Measurements from ENCODE around the gene RAPGEF1. TPM values are rescaled to one million over a fixed set of nuclear protein-coding genes. Genes with fewer than 3 reads are reported as not detected.

RAPGEF1 gene
- total and polyA plus RNA-seq, 9 donors = 17.0 to 64.4 (median 36.4) TPM

DNA sequence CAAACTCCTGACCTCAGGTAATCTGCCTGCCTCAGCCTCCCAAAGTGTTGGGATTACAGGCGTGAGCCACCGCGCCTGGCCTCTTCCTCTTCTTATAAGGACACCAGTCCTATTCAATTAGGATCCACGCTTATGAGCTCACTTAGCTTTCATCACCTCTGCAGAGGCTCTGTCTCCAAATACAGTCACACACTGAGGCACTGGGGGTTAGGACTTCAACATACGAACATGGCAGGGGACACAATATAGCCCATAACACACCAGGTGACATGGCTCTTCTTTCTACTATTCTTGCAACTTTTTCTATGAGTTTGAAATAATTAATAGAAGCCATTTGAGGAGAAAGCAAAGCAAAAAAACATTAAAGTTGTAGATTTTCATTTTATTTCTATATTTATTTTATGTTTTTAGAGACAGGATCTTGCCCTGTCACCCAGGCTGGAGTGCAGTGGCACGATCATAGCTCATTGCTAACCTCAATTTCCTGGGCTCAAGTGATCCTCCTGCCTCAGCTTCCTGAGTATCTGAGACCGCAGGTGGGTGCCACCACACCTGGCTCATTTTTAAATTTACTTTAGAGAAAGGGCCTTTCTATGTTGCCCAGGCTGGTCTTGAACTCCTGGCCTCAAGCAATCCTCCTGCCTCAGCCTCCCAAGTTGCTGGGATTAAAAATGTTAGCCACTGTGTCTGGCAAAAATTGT is 200.5 kb downstream of the RAPGEF1 start:
- Histone ChIP-seq H3K9me3 (peaks cover 3 to 5% of the 10 kb centered on the region in 2 donors), H3K36me3 (no peaks in the 10 kb centered on the region), H3K4me3 (no peak overlapping the region), H3K27me3 (no peaks in the 10 kb centered on the region), H3K4me1 (ENCODE audit: insufficient read depth) (no peaks in the 10 kb centered on the region), H3K27ac (no peak overlapping the region)
- TF ChIP-seq, protein P1, sequence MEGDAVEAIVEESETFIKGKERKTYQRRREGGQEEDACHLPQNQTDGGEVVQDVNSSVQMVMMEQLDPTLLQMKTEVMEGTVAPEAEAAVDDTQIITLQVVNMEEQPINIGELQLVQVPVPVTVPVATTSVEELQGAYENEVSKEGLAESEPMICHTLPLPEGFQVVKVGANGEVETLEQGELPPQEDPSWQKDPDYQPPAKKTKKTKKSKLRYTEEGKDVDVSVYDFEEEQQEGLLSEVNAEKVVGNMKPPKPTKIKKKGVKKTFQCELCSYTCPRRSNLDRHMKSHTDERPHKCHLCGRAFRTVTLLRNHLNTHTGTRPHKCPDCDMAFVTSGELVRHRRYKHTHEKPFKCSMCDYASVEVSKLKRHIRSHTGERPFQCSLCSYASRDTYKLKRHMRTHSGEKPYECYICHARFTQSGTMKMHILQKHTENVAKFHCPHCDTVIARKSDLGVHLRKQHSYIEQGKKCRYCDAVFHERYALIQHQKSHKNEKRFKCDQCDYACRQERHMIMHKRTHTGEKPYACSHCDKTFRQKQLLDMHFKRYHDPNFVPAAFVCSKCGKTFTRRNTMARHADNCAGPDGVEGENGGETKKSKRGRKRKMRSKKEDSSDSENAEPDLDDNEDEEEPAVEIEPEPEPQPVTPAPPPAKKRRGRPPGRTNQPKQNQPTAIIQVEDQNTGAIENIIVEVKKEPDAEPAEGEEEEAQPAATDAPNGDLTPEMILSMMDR (IDR thresholded peaks at IDR 0.05) = no peak
- no peak for TF ChIP-seq POLR2A (IDR thresholded peaks at IDR 0.05)
- TF ChIP-seq EP300 (IDR thresholded peaks at IDR 0.05) = no peak
- intact Hi-C loops (cut with DNase I) = loop anchor here in 1 of 4 donors (10.0 kb wide), 1 partner anchor 195 kb away; no protein-coding TSS in a partner anchor
- 87 to 93% (median 90%) methylated on average over 7 of the region's 7 CpGs for WGBS, 3 donors
- DNase-seq = no peak

DNA sequence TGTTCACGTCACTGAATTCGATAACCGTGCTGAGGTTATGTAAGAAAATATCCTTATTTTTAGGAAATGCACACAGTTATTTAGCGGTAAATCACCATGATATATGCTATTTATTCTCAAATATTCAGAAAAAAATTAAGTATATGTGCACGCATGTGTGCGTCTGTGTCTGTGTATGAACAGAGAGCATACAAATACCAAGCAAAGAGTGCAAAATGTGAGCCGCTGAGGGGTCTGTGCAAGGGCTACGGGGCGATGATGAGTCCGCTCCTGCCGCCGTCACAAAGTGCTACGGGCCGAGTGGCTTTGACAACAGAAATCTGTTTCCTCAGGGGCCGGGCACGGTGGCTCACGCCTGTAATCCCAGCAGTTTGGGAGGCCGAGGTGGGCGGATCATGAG is 201.9 kb downstream of the RAPGEF1 start:
- no peaks in the 10 kb centered on the region for H3K36me3 ChIP-seq
- intact Hi-C loops (cut with DNase I) = loop anchor here in 1 of 4 donors (10.0 kb wide), 1 partner anchor 197 kb away; no protein-coding TSS in a partner anchor

DNA sequence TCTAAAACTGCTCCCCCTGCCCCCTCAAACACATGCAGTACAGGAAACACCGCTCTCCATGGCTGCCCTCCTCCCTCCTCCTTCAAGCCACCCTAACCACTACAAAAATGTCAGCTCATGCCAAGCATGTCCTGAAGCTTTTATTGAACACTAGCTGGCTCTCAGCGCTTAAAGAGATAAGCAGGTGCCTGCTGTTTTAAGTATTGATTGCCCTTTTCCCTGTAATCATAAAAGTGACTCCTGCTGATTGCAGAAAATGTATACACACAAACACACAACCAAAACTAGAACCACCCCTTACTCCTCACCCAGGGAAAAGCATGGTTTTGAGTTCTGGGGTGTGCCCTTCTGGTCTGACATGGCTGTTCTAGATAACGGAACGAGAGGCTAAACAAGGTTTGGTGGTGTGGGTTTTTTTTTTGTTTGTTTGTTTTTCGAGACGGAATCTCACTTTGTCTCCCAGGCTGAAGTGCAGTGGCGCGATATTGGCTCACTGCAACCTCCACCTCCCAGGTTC is 205.1 kb downstream of the RAPGEF1 start:
- 53 to 60% (median 58%) methylated on average over 8 of the region's 8 CpGs for WGBS, 3 donors
- TF ChIP-seq, protein P1 (IDR thresholded peaks at IDR 0.05) = no peak
- TF ChIP-seq POLR2A (IDR thresholded peaks at IDR 0.05) (no peak), EP300 (IDR thresholded peaks at IDR 0.05) (no peak)
- Histone ChIP-seq H3K36me3 (no peaks in the 10 kb centered on the region), H3K27ac (no peak overlapping the region), H3K27me3 (no peaks in the 10 kb centered on the region), H3K4me3 (no peak overlapping the region), H3K4me1 (ENCODE audit: insufficient read depth) (peaks cover 7% of the 10 kb centered on the region), H3K9me3 (no peaks in the 10 kb centered on the region)
- intact Hi-C loops (cut with DNase I) = loop anchor here in 1 of 4 donors (10.0 kb wide), 1 partner anchor 200 kb away; no protein-coding TSS in a partner anchor
- DNase-seq = no peak

More for the DNA sequence above, 201.9 kb downstream of the RAPGEF1 start:
- no peak overlapping the region for H3K4me3 ChIP-seq
- no peaks in the 10 kb centered on the region for H3K9me3 ChIP-seq
- H3K27me3 ChIP-seq = no peaks in the 10 kb centered on the region
- 94 to 95% (median 95%) methylated on average over 19 of the region's 19 CpGs for WGBS, 3 donors
- DNase-seq = no peak
- no peak overlapping the region for H3K27ac ChIP-seq
- no peaks in the 10 kb centered on the region for H3K4me1 ChIP-seq (ENCODE audit: insufficient read depth)
- TF ChIP-seq EP300 (IDR thresholded peaks at IDR 0.05) (no peak), POLR2A (IDR thresholded peaks at IDR 0.05) (no peak)
- TF ChIP-seq, protein P1 (IDR thresholded peaks at IDR 0.05) = no peak

DNA sequence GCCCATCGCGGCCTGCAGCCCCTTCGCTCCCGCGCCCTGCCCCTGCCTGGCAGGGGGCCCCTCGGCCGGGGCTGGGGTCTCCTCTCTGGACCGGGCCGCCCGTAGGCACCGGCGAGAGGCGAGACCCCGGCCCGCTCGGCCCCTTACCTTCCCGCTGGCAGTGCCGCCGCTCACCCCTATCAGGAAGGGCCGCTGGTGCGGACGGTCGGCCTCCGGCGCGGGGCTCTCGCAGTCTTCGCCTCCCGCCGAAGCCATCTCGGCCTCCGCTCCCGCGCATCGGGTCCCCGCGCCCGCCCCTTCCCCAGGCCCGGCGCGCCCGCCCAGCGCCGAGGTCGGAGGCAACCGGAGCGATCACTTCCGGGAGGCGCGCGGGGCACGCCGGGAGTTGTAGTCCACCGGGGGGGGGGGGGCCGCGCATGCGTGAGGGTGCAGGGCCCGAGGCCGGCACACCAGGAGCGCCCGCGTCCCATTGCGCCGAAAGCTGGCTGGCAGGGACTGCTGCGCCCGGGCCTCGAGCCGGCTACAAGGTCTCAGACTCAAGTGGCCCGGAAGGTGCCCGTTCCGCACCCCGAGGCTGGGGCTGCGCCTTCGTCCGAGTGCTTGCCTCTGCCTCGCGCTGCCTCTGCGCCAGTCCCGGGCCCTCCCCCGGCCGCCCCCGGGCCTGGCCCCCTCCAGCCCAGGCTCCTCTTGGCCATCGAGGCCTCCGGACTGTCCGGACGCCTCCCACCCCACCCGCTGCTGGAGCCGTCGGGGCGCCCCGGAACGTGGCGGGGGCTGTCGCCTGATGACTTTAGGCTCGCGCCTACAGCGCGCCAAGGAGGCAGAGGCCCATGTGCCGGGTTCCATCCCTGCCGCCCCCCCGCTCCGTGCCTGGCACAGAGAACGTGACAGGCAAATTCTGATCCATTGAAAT is 208.7 kb downstream of the RAPGEF1 start, which contains the start of gene UCK1:
TSS of gene UCK1 (minus strand) at position 344 of the 913 bp plus-strand sequence. CDS start at position 255, 89 bp downstream.
- H3K27ac ChIP-seq = peak within 1 kb of the TSS; percentile 4 to 45
- no peaks in the 10 kb centered on the region for H3K9me3 ChIP-seq
- H3K36me3 ChIP-seq = no peaks in the 10 kb centered on the region
- peaks cover 7% of the 10 kb centered on the region for H3K4me1 ChIP-seq (ENCODE audit: insufficient read depth)
- DNase-seq = peak; percentile 74 to 85 (median 81)
- WGBS, 3 donors = 4 to 9% (median 4%) methylated on average over 35 to 101 of the region's 103 CpGs
- H3K4me3 ChIP-seq = peak within 1 kb of the TSS; percentile 69
- TF ChIP-seq, protein P1 (IDR thresholded peaks at IDR 0.05) = peak in 1 of 3 donors; percentile 14
- TF ChIP-seq POLR2A (IDR thresholded peaks at IDR 0.05) (peak; percentile 42), EP300 (IDR thresholded peaks at IDR 0.05) (no peak)
- intact Hi-C loops (cut with DNase I) = loop anchor here in 1 of 4 donors (10.0 kb wide), 1 partner anchor 204 kb away; no protein-coding TSS in a partner anchor
- no peaks in the 10 kb centered on the region for H3K27me3 ChIP-seq

All from ovary (tissue), 9 donors.